LNCaP clone FGC (cell line): Measurements from ENCODE around the gene DDC.

Experiments used
- DNase-seq: peaks from one replicate; pipeline ENCODE4 v3.0.0-alpha.2; 2011; ENCODE audit warnings: low read depth
- H3K4me3 ChIP-seq: 2 replicates; pipeline ENCODE4 v1.5.1; 2011; ENCODE audit warnings: mild to moderate bottlenecking, low read depth, low read length, control low read depth
- CTCF ChIP-seq: IDR thresholded peaks from 2 replicates; pipeline ENCODE4 v1.5.1; 2012; ENCODE audit warnings: mild to moderate bottlenecking; ENCODE audit not compliant: control insufficient read depth, insufficient read depth; ENCODE audit errors: extremely low read depth

The DDC gene

GRCh38 chr7:50486512-50486911 lies 78.7 kb downstream of the DDC start:
- no peak for DNase-seq
- no peak for TF ChIP-seq CTCF
- H3K4me3 ChIP-seq, result no peak overlapping the region

GRCh38 chr7:50481867-50482266 lies 83.3 kb downstream of the DDC start:
- H3K4me3 ChIP-seq, result no peak overlapping the region
- 0 out of 2 replicates have a peak, but pooled peaks have one; percentile 9 for TF ChIP-seq CTCF
- DNase-seq, result no peak

- DNase-seq, result no peak
- no peak overlapping the region for H3K4me3 ChIP-seq
- TF ChIP-seq CTCF, result no peak
Measured at GRCh38 chr7:50480797-50481196, 84.4 kb downstream of the DDC start.

GRCh38 chr7:50479743-50480517 lies 85.3 kb downstream of the DDC start:
- H3K4me3 ChIP-seq, result no peak overlapping the region
- no peak for DNase-seq
- peak; percentile 28; the same call in 1 of the 2 replicates for TF ChIP-seq CTCF

GRCh38 chr7:50477640-50478039 lies 87.6 kb downstream of the DDC start:
- H3K4me3 ChIP-seq, result no peak overlapping the region
- no peak for TF ChIP-seq CTCF
- no peak for DNase-seq

- no peak overlapping the region for H3K4me3 ChIP-seq
- no peak for TF ChIP-seq CTCF
- no peak for DNase-seq
Measured at GRCh38 chr7:50476953-50477625, 88.1 kb downstream of the DDC start.
